ENCODE results near the gene ADAMTSL4. TPM values are rescaled to one million over a fixed set of nuclear protein-coding genes. Genes with fewer than 3 reads are reported as not detected.

The ADAMTSL4 gene
- total and polyA plus RNA-seq, 4 donors: 8.8 to 98.0 (median 72.4) TPM

DNA sequence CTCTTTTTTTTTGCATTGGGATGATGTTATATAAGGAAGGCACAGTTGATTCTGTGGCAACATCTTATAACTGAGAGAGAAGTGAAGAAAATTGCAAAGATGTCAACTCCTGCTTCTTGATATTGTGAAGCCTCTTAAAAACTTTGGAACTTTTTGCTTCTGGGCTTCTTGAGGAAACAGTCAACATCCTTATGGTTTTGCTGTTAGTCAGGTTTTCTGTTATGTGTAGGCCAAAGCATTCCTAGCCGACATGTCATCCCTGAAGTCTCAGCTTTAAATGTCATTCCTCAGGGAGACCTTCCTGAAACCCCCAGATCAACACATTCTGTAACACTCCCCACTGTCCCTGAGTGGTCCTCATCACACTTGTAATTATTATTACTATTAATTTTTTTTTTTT, 21.0 kb upstream of the ADAMTSL4 start:
- DNase-seq (no peak), ATAC-seq (ENCODE audit: low FRiP score) (no peak)
- Histone ChIP-seq H3K27me3 (ENCODE audit: control insufficient read depth in 1 of 2, insufficient read depth in 2 of 2, low read length in 1 of 2) (no peaks in the 10 kb centered on the region), H3K4me1 (ENCODE audit: control insufficient read depth in 1 of 2, insufficient read depth in 2 of 2, low read length in 2 of 2) (no peaks in the 10 kb centered on the region), H3K27ac (ENCODE audit: low read depth in 1 of 2, low read length in 2 of 2) (no peak overlapping the region), H3K36me3 (ENCODE audit: control insufficient read depth in 1 of 2, insufficient read depth in 2 of 2, low read length in 1 of 2) (no peaks in the 10 kb centered on the region), H3K9me3 (ENCODE audit: control insufficient read depth, low read length) (no peaks in the 10 kb centered on the region), H3K4me3 (ENCODE audit: low read length in 2 of 2) (no peak overlapping the region)
- intact Hi-C loops (cut with DNase I): no loop called here
- 42 to 59% methylated on average over 1 of the region's 1 CpG for WGBS, 2 donors

- no peak overlapping the region for H3K4me3 ChIP-seq (ENCODE audit: low read length in 2 of 2)
- no peaks in the 10 kb centered on the region for H3K4me1 ChIP-seq (ENCODE audit: control insufficient read depth in 1 of 2, insufficient read depth in 2 of 2, low read length in 2 of 2)
- no peak for ATAC-seq (ENCODE audit: low FRiP score)
- intact Hi-C loops (cut with DNase I): no loop called here
- H3K36me3 ChIP-seq (ENCODE audit: control insufficient read depth in 1 of 2, insufficient read depth in 2 of 2, low read length in 1 of 2): no peaks in the 10 kb centered on the region
- WGBS, 2 donors: 5 to 8% methylated on average over 4 of the region's 4 CpGs
- H3K27ac ChIP-seq (ENCODE audit: low read depth in 1 of 2, low read length in 2 of 2): no peak overlapping the region
- H3K27me3 ChIP-seq (ENCODE audit: control insufficient read depth in 1 of 2, insufficient read depth in 2 of 2, low read length in 1 of 2): no peaks in the 10 kb centered on the region
- no peaks in the 10 kb centered on the region for H3K9me3 ChIP-seq (ENCODE audit: control insufficient read depth, low read length)
- DNase-seq: peak; percentile 14 to 15
Measured at GRCh38 chr1:150529017-150529416, 20.2 kb upstream of the ADAMTSL4 start.

- ATAC-seq (ENCODE audit: low FRiP score) (no peak), DNase-seq (peak; percentile 37 to 66)
- Histone ChIP-seq H3K4me3 (ENCODE audit: low read length in 2 of 2) (no peak overlapping the region), H3K4me1 (ENCODE audit: control insufficient read depth in 1 of 2, insufficient read depth in 2 of 2, low read length in 2 of 2) (no peaks in the 10 kb centered on the region), H3K27ac (ENCODE audit: low read depth in 1 of 2, low read length in 2 of 2) (no peak overlapping the region), H3K27me3 (ENCODE audit: control insufficient read depth in 1 of 2, insufficient read depth in 2 of 2, low read length in 1 of 2) (no peaks in the 10 kb centered on the region), H3K36me3 (ENCODE audit: control insufficient read depth in 1 of 2, insufficient read depth in 2 of 2, low read length in 1 of 2) (no peaks in the 10 kb centered on the region), H3K9me3 (ENCODE audit: control insufficient read depth, low read length) (no peaks in the 10 kb centered on the region)
- intact Hi-C loops (cut with DNase I): loop anchor here (5.0 kb wide), 3 partner anchors 43 to 168 kb away; partner anchors contain the start of genes RPRD2 (in 1 of the 2) and TARS2 (in 1 of the 2)
- WGBS, 2 donors: 96 to 97% methylated on average over 14 of the region's 14 CpGs
Measured at GRCh38 chr1:150530491-150531159, 18.6 kb upstream of the ADAMTSL4 start.

DNA sequence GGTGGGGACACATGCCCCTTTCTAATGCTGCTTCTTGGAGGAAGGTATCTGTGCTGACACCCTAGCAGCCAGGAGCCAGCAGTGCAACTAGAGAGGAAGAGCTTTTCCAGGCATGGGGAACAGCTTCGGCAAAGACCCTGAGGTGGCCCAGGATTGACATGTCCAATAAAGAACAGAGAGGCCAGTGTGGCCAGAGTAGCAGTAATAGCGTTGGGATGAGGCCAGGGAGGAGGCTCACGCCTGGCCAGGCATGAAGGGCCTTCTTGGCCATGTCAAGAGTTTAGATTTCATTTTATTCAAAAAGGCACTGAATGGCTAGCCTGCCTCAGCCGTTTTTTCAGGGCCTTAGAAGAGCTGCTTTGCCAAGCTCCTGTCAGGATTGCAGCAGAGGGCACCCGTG, 16.3 kb upstream of the ADAMTSL4 start:
- Histone ChIP-seq H3K27me3 (ENCODE audit: control insufficient read depth in 1 of 2, insufficient read depth in 2 of 2, low read length in 1 of 2) (no peaks in the 10 kb centered on the region), H3K4me1 (ENCODE audit: control insufficient read depth in 1 of 2, insufficient read depth in 2 of 2, low read length in 2 of 2) (peaks cover 0 to 4% of the 10 kb centered on the region in 2 donors), H3K36me3 (ENCODE audit: control insufficient read depth in 1 of 2, insufficient read depth in 2 of 2, low read length in 1 of 2) (no peaks in the 10 kb centered on the region), H3K27ac (ENCODE audit: low read depth in 1 of 2, low read length in 2 of 2) (peak overlapping the region; percentile 82 to 88), H3K9me3 (ENCODE audit: control insufficient read depth, low read length) (no peaks in the 10 kb centered on the region), H3K4me3 (ENCODE audit: low read length in 2 of 2) (no peak overlapping the region)
- WGBS, 2 donors: 4 to 6% methylated on average over 5 of the region's 5 CpGs
- peak; percentile 53 to 68 for DNase-seq
- intact Hi-C loops (cut with DNase I): loop anchor here (5.0 kb wide), 3 partner anchors 46 to 171 kb away; partner anchors contain the start of genes RPRD2 (in 1 of the 2) and TARS2 (in 1 of the 2)
- no peak for ATAC-seq (ENCODE audit: low FRiP score)

- H3K27ac ChIP-seq (ENCODE audit: low read depth in 1 of 2, low read length in 2 of 2): peak overlapping the region in 1 of 2 donors; percentile 48
- ATAC-seq (ENCODE audit: low FRiP score) (no peak), DNase-seq (peak; percentile 31 to 64)
- WGBS, 2 donors: 92% methylated on average over 6 of the region's 6 CpGs
- H3K36me3 ChIP-seq (ENCODE audit: control insufficient read depth in 1 of 2, insufficient read depth in 2 of 2, low read length in 1 of 2): no peaks in the 10 kb centered on the region
- H3K4me1 ChIP-seq (ENCODE audit: control insufficient read depth in 1 of 2, insufficient read depth in 2 of 2, low read length in 2 of 2): peaks cover 0 to 4% of the 10 kb centered on the region in 2 donors
- no peaks in the 10 kb centered on the region for H3K27me3 ChIP-seq (ENCODE audit: control insufficient read depth in 1 of 2, insufficient read depth in 2 of 2, low read length in 1 of 2)
- no peaks in the 10 kb centered on the region for H3K9me3 ChIP-seq (ENCODE audit: control insufficient read depth, low read length)
- intact Hi-C loops (cut with DNase I): loop anchor here (5.0 kb wide), 3 partner anchors 47 to 172 kb away; partner anchors contain the start of genes RPRD2 (in 1 of the 2) and TARS2 (in 1 of the 2)
- H3K4me3 ChIP-seq (ENCODE audit: low read length in 2 of 2): no peak overlapping the region
Measured at GRCh38 chr1:150534002-150534401, 15.2 kb upstream of the ADAMTSL4 start.

DNA sequence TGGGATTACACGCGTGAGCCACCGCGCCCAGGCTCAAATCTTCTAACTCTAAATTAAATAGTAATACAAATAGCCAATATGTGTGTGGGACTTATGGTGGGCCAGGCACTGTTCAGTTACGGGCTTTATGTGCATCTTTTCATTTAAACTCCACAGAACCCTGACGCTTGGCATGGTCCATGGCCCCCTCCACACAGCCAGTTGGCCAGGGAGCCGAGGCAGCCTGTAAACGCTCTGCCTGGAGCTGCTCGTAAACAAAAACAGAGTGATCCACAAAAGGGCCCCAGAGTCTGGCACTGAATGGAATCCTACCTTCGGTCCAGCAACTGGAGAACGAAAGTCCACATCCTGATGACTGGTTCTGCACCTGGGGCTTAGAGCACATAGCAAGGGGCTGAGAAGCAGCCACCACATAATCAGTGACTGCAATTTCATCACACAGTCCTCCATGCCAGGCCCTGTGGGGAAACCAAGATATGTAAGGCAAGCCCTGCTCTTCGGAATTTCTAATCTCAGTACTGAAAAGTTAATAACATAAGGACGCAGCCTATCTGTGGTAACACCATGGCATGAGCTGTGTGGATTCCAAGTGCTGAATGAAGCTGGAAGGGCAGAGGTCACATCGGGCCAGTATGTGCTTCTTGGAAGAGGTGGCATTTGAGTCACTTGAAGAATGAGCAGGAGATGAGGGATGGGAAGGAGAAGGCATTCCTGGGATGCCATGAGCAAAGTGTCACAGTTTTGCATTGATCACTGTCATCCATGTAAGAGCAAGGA, 13.5 kb upstream of the ADAMTSL4 start:
- no peaks in the 10 kb centered on the region for H3K9me3 ChIP-seq (ENCODE audit: control insufficient read depth, low read length)
- peaks cover 0 to 4% of the 10 kb centered on the region in 2 donors for H3K4me1 ChIP-seq (ENCODE audit: control insufficient read depth in 1 of 2, insufficient read depth in 2 of 2, low read length in 2 of 2)
- 59 to 70% methylated on average over 14 of the region's 14 CpGs for WGBS, 2 donors
- no peaks in the 10 kb centered on the region for H3K36me3 ChIP-seq (ENCODE audit: control insufficient read depth in 1 of 2, insufficient read depth in 2 of 2, low read length in 1 of 2)
- peak overlapping the region; percentile 4 to 71 for H3K27ac ChIP-seq (ENCODE audit: low read depth in 1 of 2, low read length in 2 of 2)
- no peaks in the 10 kb centered on the region for H3K27me3 ChIP-seq (ENCODE audit: control insufficient read depth in 1 of 2, insufficient read depth in 2 of 2, low read length in 1 of 2)
- intact Hi-C loops (cut with DNase I): no loop called here
- ATAC-seq (ENCODE audit: low FRiP score) (no peak), DNase-seq (peak; percentile 20 to 58)
- H3K4me3 ChIP-seq (ENCODE audit: low read length in 2 of 2): no peak overlapping the region

GRCh38 chr1:150536836-150537731, 12.1 kb upstream of the ADAMTSL4 start:
- WGBS, 2 donors: 84 to 89% methylated on average over 12 of the region's 12 CpGs
- Histone ChIP-seq H3K27ac (ENCODE audit: low read depth in 1 of 2, low read length in 2 of 2) (peak overlapping the region in 1 of 2 donors; percentile 94), H3K4me3 (ENCODE audit: low read length in 2 of 2) (no peak overlapping the region), H3K9me3 (ENCODE audit: control insufficient read depth, low read length) (no peaks in the 10 kb centered on the region), H3K27me3 (ENCODE audit: control insufficient read depth in 1 of 2, insufficient read depth in 2 of 2, low read length in 1 of 2) (no peaks in the 10 kb centered on the region), H3K36me3 (ENCODE audit: control insufficient read depth in 1 of 2, insufficient read depth in 2 of 2, low read length in 1 of 2) (no peaks in the 10 kb centered on the region), H3K4me1 (ENCODE audit: control insufficient read depth in 1 of 2, insufficient read depth in 2 of 2, low read length in 2 of 2) (peaks cover 0 to 4% of the 10 kb centered on the region in 2 donors)
- DNase-seq (peak; percentile 27 to 75), ATAC-seq (ENCODE audit: low FRiP score) (no peak)
- intact Hi-C loops (cut with DNase I): no loop called here

Data from aorta (tissue), 5 donors.